AG09319 (cell line): ENCODE data around the gene PCDHA2.
A peak's percentile ranks its signal among the peaks of the same experiment; 100 is the strongest.
"Not testable (repeated sequence)": the region's sequence is repeated elsewhere in the genome, so short reads cannot be mapped to it uniquely, and the experiment has no call there.

Experiments
- DNase-seq: peaks from one replicate; pipeline ENCODE4 v3.0.0-alpha.2; 2010; ENCODE audit warnings: low read depth; ENCODE audit errors: extremely low read depth
- CTCF ChIP-seq: IDR thresholded peaks from 2 replicates; pipeline ENCODE4 v1.5.1; 2011; ENCODE audit warnings: low read depth, mild to moderate bottlenecking, inconsistent platforms, low read length, moderate library complexity

PCDHA2 gene

GRCh38 chr5:140806834-140807775 is 12.5 kb downstream of the PCDHA2 start, which contains the start of gene PCDHA4:
Gene PCDHA4, plus strand, starts transcription at chr5:140807068.
- TF ChIP-seq CTCF, result peak; percentile 15
- DNase-seq, result no peak

- DNase-seq, result not testable (repeated sequence)
Observed at GRCh38 chr5:140808241-140808888, 13.7 kb downstream of the PCDHA2 start.

GRCh38 chr5:140808889-140809291 is 14.2 kb downstream of the PCDHA2 start:
- no peak for DNase-seq
- TF ChIP-seq CTCF, result no peak

- DNase-seq, result no peak
Observed at GRCh38 chr5:140821375-140822280, 27.0 kb downstream of the PCDHA2 start, which contains the start of gene PCDHA5. Gene PCDHA5, plus strand, starts transcription at chr5:140821613.

GRCh38 chr5:140822281-140822629 is 27.6 kb downstream of the PCDHA2 start:
- TF ChIP-seq CTCF, result no peak
- no peak for DNase-seq

More at GRCh38 chr5:140821375-140822280, 27.0 kb downstream of the PCDHA2 start, which contains the start of gene PCDHA5:
- TF ChIP-seq CTCF, result peak; percentile 22

GRCh38 chr5:140822969-140823368 is 28.3 kb downstream of the PCDHA2 start:
- DNase-seq, result not testable (repeated sequence)

GRCh38 chr5:140823475-140823874 is 28.8 kb downstream of the PCDHA2 start:
- no peak for DNase-seq
- no peak for TF ChIP-seq CTCF
